Right lobe of liver (tissue), 6 donors: ENCODE results near the gene CDK17. TPM values are rescaled to one million over a fixed set of nuclear protein-coding genes. Genes with fewer than 3 reads are reported as not detected.
"Not testable (repeated sequence)": the region's sequence is repeated elsewhere in the genome, so short reads cannot be mapped to it uniquely, and the experiment has no call there.

Experiments used
- ATAC-seq, 4 donors: fragments of 200-7000 bp; cut with Tn5 transposase; one replicate each; pipeline ENCODE4 v1.9.1; 2020; ENCODE audit warnings: mild to moderate bottlenecking in 4 of 4, moderate library complexity in 4 of 4
- DNase-seq, 3 donors: peaks; one replicate each; pipeline ENCODE4 v3.0.0-alpha.2; 2020
- H3K27ac ChIP-seq, 3 donors: fragments of 200-600 bp; one replicate each; pipeline ENCODE4 v1.8.0; 2022
- H3K27me3 ChIP-seq, 2 donors: fragments of 200-600 bp; one replicate each; pipeline ENCODE4 v1.8.0; 2022
- H3K36me3 ChIP-seq, 4 donors: fragments of 200-600 bp; sonication (generic) in 1 of 4; one replicate each; pipeline versions ENCODE4 v1.5.1 to v1.8.0; 2017 to 2022; ENCODE audit warnings: control low read depth in 1 of 4
- H3K4me1 ChIP-seq, 4 donors: fragments of 200-600 bp; sonication (generic) in 1 of 4; one replicate each; pipeline versions ENCODE4 v1.5.1 to v1.8.0; 2017 to 2022; ENCODE audit warnings: control low read depth in 1 of 4
- H3K4me3 ChIP-seq, 3 donors: fragments of 200-600 bp; one replicate each; pipeline ENCODE4 v1.8.0; 2022
- H3K9me3 ChIP-seq, 4 donors: fragments of 200-600 bp; sonication (generic) in 1 of 4; one replicate each; pipeline versions ENCODE4 v1.5.1 to v1.8.0; 2017 to 2022; ENCODE audit warnings: control low read depth in 1 of 4
- POLR2A ChIP-seq: fragments of 450-650 bp; IDR thresholded peaks from one replicate; pipeline ENCODE4 v1.6.1; 2017; ENCODE audit warnings: antibody characterized with exemption, mild to moderate bottlenecking
- WGBS: methylation state at CpG from one replicate; pipeline ENCODE4 v1.1.6; 2018; ENCODE audit warnings: low coverage, low lambda C conversion rate; ENCODE audit not compliant: insufficient coverage; ENCODE audit errors: missing lambda C conversion rate; 5-methylcytosine and 5-hydroxymethylcytosine counted together
- intact Hi-C, 2 donors: fragments of 100-400 bp; cut with DNase I; formaldehyde crosslinking; loops; one replicate each; pipeline versions ENCODE4 v1.11.2 to v1.14.1; 2022
- total RNA-seq, 6 experiments: library from RNA; depleted of rRNA in 2 of 6; stranded (reverse); fragments of >200 nt in 2 of 6; fragmentation: NEBNext Ultra II Directional in 3 of 6; extraction: Animal tissue kit (Norgen Biotek cat#: 25700) in 3 of 6; gene quantifications; one replicate each; pipeline versions ENCODE4 v1.1.0 to v1.2.4, GENCODE V29; 2016 to 2023
- TF ChIP-seq, protein P1 (sequence below), 4 donors: fragments of 200-600 bp in 3 of 4; fragments of 450-650 bp in 1 of 4; IDR thresholded peaks; one replicate each; pipeline versions ENCODE4 v1.5.1 to v1.8.0; 2016 to 2022; ENCODE audit warnings: antibody characterized with exemption in 4 of 4, mild to moderate bottlenecking in 2 of 4
- donor health status: DM: no; HTN: yes; CAD: no.
- donor health status: DM: no; HTN: no; CAD: no.
- donor health status: DM: no; HTN: no; CAD: no.
- donor health status: DM: no; HTN: yes; CAD: no.
- donor health status: DM: no; HTN: yes; CAD: no.

CDK17 gene
- total RNA-seq, 6 experiments from 2014 or later = 8.9 to 16.1 (median 13.7) TPM

DNA sequence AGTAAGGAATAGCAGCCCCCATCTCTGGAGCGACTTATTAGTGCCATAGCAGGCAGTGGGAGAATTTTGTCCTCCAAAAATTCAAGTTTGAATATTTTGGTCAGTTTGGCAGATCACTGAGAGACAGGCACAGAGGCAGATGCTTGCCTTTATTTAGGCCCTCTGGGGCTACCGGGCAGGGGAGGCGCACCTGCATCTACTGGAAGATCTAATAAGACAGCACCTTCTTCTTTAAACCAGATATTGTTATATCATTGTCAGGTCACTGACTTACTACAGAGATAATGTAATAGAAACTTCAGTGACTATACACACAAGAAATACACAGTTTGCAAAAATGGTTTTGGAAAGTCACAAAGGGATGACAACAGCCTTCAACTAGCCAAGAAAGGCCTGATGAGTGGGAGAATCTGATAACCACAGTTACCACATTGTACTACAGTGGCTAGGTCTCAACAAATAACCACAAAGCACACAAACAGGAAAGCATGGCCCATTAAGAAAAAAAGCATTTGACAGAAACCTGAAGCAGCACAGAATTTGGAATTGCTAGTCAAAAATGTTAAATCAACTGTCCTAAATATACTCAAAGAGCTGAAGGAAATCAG lies 56.8 kb downstream of the CDK17 start:
- DNase-seq = no peak
- H3K4me3 ChIP-seq = no peak overlapping the region
- 100% methylated on average over 1 of the region's 3 CpGs for WGBS

DNA sequence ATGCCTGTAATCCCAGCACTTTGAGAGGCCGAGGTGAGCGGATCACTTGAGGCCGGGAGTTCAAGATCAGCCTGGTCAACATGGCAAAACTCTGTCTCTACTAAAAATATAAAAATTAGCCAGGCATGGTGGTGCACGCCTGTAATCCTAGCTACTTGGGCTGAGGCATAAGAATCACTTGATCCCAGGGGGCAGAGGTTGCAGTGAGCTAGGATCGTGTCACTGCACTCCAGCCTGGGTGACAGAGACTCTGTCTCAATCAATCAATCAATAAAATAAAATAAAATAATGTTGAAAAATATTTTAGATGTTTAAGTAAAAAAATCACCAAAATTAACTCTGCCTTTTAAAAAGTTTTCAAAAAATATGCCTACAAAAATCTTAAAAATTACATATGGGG lies 60.6 kb downstream of the CDK17 start:
- H3K27me3 ChIP-seq, DNase-seq, H3K36me3 ChIP-seq, H3K27ac ChIP-seq, intact Hi-C loops, H3K9me3 ChIP-seq, H3K4me3 ChIP-seq: not testable (repeated sequence)
- peak in 3 of 4 donors; percentile 38 to 57 (median 54) for ATAC-seq
- H3K4me1 ChIP-seq = peaks cover 0 to 15% (median 4%) of the 10 kb centered on the region in 4 donors
- 77% methylated on average over 5 of the region's 5 CpGs for WGBS

More for the DNA sequence above, 56.8 kb downstream of the CDK17 start:
- no peak for TF ChIP-seq POLR2A
- TF ChIP-seq, protein P1, sequence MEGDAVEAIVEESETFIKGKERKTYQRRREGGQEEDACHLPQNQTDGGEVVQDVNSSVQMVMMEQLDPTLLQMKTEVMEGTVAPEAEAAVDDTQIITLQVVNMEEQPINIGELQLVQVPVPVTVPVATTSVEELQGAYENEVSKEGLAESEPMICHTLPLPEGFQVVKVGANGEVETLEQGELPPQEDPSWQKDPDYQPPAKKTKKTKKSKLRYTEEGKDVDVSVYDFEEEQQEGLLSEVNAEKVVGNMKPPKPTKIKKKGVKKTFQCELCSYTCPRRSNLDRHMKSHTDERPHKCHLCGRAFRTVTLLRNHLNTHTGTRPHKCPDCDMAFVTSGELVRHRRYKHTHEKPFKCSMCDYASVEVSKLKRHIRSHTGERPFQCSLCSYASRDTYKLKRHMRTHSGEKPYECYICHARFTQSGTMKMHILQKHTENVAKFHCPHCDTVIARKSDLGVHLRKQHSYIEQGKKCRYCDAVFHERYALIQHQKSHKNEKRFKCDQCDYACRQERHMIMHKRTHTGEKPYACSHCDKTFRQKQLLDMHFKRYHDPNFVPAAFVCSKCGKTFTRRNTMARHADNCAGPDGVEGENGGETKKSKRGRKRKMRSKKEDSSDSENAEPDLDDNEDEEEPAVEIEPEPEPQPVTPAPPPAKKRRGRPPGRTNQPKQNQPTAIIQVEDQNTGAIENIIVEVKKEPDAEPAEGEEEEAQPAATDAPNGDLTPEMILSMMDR (IDR thresholded peaks at IDR 0.05) = no peak
- intact Hi-C loops = no loop called here
- Histone ChIP-seq H3K9me3 (peaks cover 0 to 9% (median 2%) of the 10 kb centered on the region in 4 donors), H3K4me1 (peaks cover 0 to 15% (median 4%) of the 10 kb centered on the region in 4 donors), H3K27me3 (no peaks in the 10 kb centered on the region), H3K27ac (no peak overlapping the region), H3K36me3 (no peaks in the 10 kb centered on the region)
- no peak for ATAC-seq

DNA sequence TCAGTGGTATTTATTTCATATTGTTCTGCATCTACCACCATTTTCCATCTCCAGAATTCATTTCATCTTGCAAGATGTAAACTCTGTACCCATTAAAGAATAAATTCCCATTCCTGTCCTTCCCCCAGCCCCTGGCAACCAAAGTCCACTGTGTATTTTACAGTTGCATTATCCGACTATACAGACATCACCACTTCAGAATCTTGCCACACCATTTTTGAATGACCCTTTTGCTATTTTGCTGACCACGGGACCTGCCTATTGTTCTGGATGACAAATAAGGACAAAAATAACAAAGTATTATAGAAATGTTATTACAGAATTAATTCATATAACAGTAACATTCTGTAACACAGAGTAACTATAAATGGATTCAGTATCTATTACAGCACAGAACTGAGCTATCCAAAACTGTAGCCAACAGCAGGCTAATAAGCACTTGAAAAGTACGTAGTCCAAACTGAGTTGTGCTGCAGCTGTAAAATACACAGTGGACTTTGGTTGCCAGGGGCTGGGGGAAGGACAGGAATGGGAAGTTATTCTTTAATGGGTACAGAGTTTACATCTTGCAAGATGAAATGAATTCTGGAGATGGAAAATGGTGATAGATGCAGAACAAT lies 61.3 kb downstream of the CDK17 start:
- DNase-seq (peak in 1 of 3 donors; percentile 62), ATAC-seq (peak; percentile 96 to 97 (median 96))
- TF ChIP-seq, protein P1 (IDR thresholded peaks at IDR 0.05) = no peak
- no peak for TF ChIP-seq POLR2A
- Histone ChIP-seq H3K4me3 (no peak overlapping the region), H3K27ac (no peak overlapping the region), H3K4me1 (peaks cover 0 to 15% (median 4%) of the 10 kb centered on the region in 4 donors), H3K36me3 (no peaks in the 10 kb centered on the region), H3K27me3 (no peaks in the 10 kb centered on the region), H3K9me3 (peaks cover 0 to 2% (median 0%) of the 10 kb centered on the region in 4 donors)
- intact Hi-C loops = no loop called here
- WGBS = 35% methylated on average over 3 of the region's 3 CpGs

DNA sequence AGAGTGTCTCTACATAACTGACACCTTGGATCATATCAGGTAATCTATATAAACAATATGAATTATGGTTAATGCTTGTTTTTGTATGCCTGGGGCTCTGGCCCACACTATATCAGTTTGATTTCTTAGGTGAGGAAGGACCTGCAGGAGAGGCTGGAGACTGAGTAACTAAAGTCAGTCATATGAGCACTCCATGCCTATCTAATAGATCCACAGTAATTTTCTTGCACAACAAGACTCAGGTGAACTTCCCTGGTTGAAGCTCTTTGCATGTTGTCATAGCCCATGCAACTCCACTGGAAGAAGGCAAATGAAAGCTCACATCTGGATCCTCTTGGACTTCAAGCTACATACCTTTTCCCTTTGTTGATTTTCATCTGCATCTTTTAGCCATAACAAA lies 62.3 kb downstream of the CDK17 start:
- Histone ChIP-seq H3K4me3 (no peak overlapping the region), H3K27ac (no peak overlapping the region), H3K9me3 (no peaks in the 10 kb centered on the region), H3K4me1 (peaks cover 0 to 15% (median 4%) of the 10 kb centered on the region in 4 donors), H3K36me3 (no peaks in the 10 kb centered on the region), H3K27me3 (no peaks in the 10 kb centered on the region)
- ATAC-seq (peak in 2 of 4 donors; percentile 13 to 15), DNase-seq (no peak)
- TF ChIP-seq, protein P1 (IDR thresholded peaks at IDR 0.05) = no peak
- no peak for TF ChIP-seq POLR2A
- intact Hi-C loops = no loop called here

DNA sequence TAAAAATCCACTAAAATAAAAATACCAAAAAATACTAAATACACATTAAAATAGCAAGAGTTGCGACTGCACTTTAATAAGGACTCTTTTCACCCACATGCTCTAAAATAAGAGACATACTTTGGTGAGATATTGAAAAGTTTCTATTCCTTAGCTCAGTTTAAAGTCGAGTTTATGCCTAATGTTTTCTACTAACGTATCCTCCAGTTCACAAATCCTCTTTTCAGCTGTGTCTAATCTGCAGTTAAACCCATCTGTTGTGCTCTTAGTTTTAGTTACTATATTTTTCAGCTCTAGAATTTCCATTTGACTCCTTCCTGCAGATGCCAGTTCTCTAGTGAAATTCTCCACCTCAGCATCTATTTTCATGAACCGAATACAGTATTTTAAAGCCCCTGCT lies 63.8 kb downstream of the CDK17 start:
- WGBS = 96% methylated on average over 4 of the region's 4 CpGs
- intact Hi-C loops = no loop called here
- DNase-seq (no peak), ATAC-seq (no peak)
- H3K4me3 ChIP-seq = no peak overlapping the region
- no peak overlapping the region for H3K27ac ChIP-seq
- TF ChIP-seq POLR2A = no peak
- TF ChIP-seq, protein P1 (IDR thresholded peaks at IDR 0.05) = no peak
- H3K36me3 ChIP-seq = no peaks in the 10 kb centered on the region
- peaks cover 0 to 15% (median 4%) of the 10 kb centered on the region in 4 donors for H3K4me1 ChIP-seq
- no peaks in the 10 kb centered on the region for H3K9me3 ChIP-seq
- no peaks in the 10 kb centered on the region for H3K27me3 ChIP-seq
